Heart right ventricle (tissue), 16 donors: Measurements from ENCODE around the gene SVOPL. TPM values are rescaled to one million over a fixed set of nuclear protein-coding genes. Genes with fewer than 3 reads are reported as not detected.
A peak's percentile ranks its signal among the peaks of the same experiment; 100 is the strongest.

ENCODE experiments used
- ATAC-seq, 8 donors: fragments of 200-7000 bp; cut with Tn5 transposase; one replicate each; pipeline ENCODE4 v1.9.1; 2020; ENCODE audit warnings: mild to moderate bottlenecking in 8 of 8, moderate library complexity in 8 of 8, moderate number of reproducible peaks in 1 of 8
- DNase-seq, 2 donors: peaks; one replicate each; pipeline ENCODE4 v3.0.0-alpha.2; 2020
- H3K27ac ChIP-seq, 10 donors: fragments of 200-600 bp; sonication (generic) in 2 of 10; one replicate each; pipeline versions ENCODE4 v1.5.0 to v1.8.0; 2020 to 2022; ENCODE audit warnings: mild to moderate bottlenecking in 3 of 10
- H3K27me3 ChIP-seq, 7 donors: fragments of 200-600 bp; one replicate each; pipeline ENCODE4 v1.8.0; 2021 to 2022; ENCODE audit warnings: mild to moderate bottlenecking in 2 of 7
- H3K36me3 ChIP-seq, 9 donors: fragments of 200-600 bp; sonication (generic) in 1 of 9; one replicate each; pipeline versions ENCODE4 v1.5.0 to v1.8.0; 2020 to 2022; ENCODE audit warnings: mild to moderate bottlenecking in 2 of 9
- H3K4me1 ChIP-seq, 9 donors: fragments of 200-600 bp; sonication (generic) in 1 of 9; one replicate each; pipeline versions ENCODE4 v1.5.0 to v1.8.0; 2020 to 2022; ENCODE audit warnings: mild to moderate bottlenecking in 4 of 9
- H3K4me3 ChIP-seq, 10 donors: fragments of 200-600 bp; sonication (generic) in 2 of 10; one replicate each; pipeline versions ENCODE4 v1.5.0 to v1.8.0; 2020 to 2022; ENCODE audit warnings: mild to moderate bottlenecking in 7 of 10, moderate library complexity in 2 of 10
- H3K9me3 ChIP-seq, 11 donors: fragments of 200-600 bp in 10 of 11; sonication (generic) in 2 of 11; one replicate each; pipeline versions ENCODE4 v1.5.0 to v1.8.0; 2013 to 2022; ENCODE audit warnings: mild to moderate bottlenecking in 2 of 11, control low read depth in 1 of 11, moderate library complexity in 1 of 11
- CTCF ChIP-seq, 9 donors: fragments of 200-600 bp; sonication (generic) in 2 of 9; IDR thresholded peaks; one replicate each; pipeline versions ENCODE4 v1.5.0 to v1.8.0; 2021 to 2022; ENCODE audit warnings: antibody characterized with exemption in 9 of 9, mild to moderate bottlenecking in 5 of 9, moderate library complexity in 1 of 9
- WGBS, 2 donors: extraction: QIAGEN DNeasy Blood & Tissue Kit; methylation state at CpG; one replicate each; pipeline ENCODE4 v1.1.7; 2013; ENCODE audit warnings: inconsistent platforms in 1 of 2; 5-methylcytosine and 5-hydroxymethylcytosine counted together
- intact Hi-C, 10 donors: fragments of 100-400 bp; cut with DNase I; formaldehyde crosslinking; loops; one replicate each; pipeline versions ENCODE4 v1.11.1 to v1.14.2; 2022
- polyA plus RNA-seq, 2 donors: library from polyadenylated mRNA; stranded (reverse); fragments of 200-250 nt; gene quantifications; one replicate each; pipeline ENCODE4 v1.2.3, GENCODE V29; 2013
- total RNA-seq, 10 donors: library from RNA; stranded (reverse); fragmentation: NEBNext Ultra II Directional in 3 of 10; extraction: Animal tissue kit (Norgen Biotek cat#: 25700) in 3 of 10; gene quantifications; one replicate each; pipeline versions ENCODE4 v1.2.1 to v1.2.4, GENCODE V29; 2021 to 2023
- donor health status: Arrhythmogenic right ventricular cardiomyopathy.
- donor health status: ischemic (EF 13 %, LVEDD 7.1; RV severe dilation, severe dysfunction).
- donor health status: healthy with polysubstance abuse.
- donor health status: DM: no; HTN: yes; CAD: no.
- donor health status: DM: no; HTN: no; CAD: no.
- donor health status: ischemic (EF 25% LVEDD 6.9; RV normal size, moderate dysfunction).
- donor health status: ischemic (EF 25% LVEDD 5.7; RV mildly dilated, moderate dysfunction).
- donor health status: healthy.
- donor health status: DM: yes; HTN: yes; CAD: no.
- donor health status: Ischemic cardiomyopathy.
- donor health status: ischemic (EF 35%, LVEDD 5.7; RV mildly dilated, moderate dysfunction).
- donor health status: nonischemic (EF 11% LVEDD 7.7; RV severe dilation, severe dysfunction).
- donor health status: DM: yes; HTN: yes; CAD: no.
- donor health status: PGD.
- donor health status: ischemic (EF 29% LVEDD 5.4; RV normal size, mild dysfunction).
- donor health status: nonischemic (EF 23%, LVEDD 6.1; RV moderate dilation, normal function).

Gene SVOPL
- total and polyA plus RNA-seq, 12 donors = not detected

GRCh38 chr7:138665249-138665648 is 35.9 kb downstream of the SVOPL start:
- TF ChIP-seq CTCF (IDR thresholded peaks at IDR 0.05) = no peak
- 66 to 73% methylated on average over 4 of the region's 4 CpGs for WGBS, 2 donors
- H3K36me3 ChIP-seq = no peaks in the 10 kb centered on the region
- no peak for DNase-seq
- ATAC-seq = no peak
- no peak overlapping the region for H3K4me3 ChIP-seq
- peaks cover 0 to 46% (median 35%) of the 10 kb centered on the region in 7 donors for H3K27me3 ChIP-seq
- no peaks in the 10 kb centered on the region for H3K9me3 ChIP-seq
- intact Hi-C loops = no loop called here
- H3K27ac ChIP-seq = no peak overlapping the region
- peaks cover 0 to 6% (median 0%) of the 10 kb centered on the region in 9 donors for H3K4me1 ChIP-seq

GRCh38 chr7:138663725-138664710 is 37.1 kb downstream of the SVOPL start:
- H3K36me3 ChIP-seq = no peaks in the 10 kb centered on the region
- no peak for DNase-seq
- ATAC-seq = no peak
- intact Hi-C loops = no loop called here
- peaks cover 0 to 51% (median 35%) of the 10 kb centered on the region in 7 donors for H3K27me3 ChIP-seq
- H3K27ac ChIP-seq = no peak overlapping the region
- H3K9me3 ChIP-seq = no peaks in the 10 kb centered on the region
- H3K4me3 ChIP-seq = peak overlapping the region in 9 of 10 donors; percentile 24 to 53 (median 44)
- WGBS, 2 donors = 35 to 37% methylated on average over 59 of the region's 59 CpGs
- TF ChIP-seq CTCF (IDR thresholded peaks at IDR 0.05) = no peak
- peaks cover 0 to 6% (median 0%) of the 10 kb centered on the region in 9 donors for H3K4me1 ChIP-seq

- 77 to 81% methylated on average over 6 of the region's 6 CpGs for WGBS, 2 donors
- H3K27me3 ChIP-seq = peaks cover 0 to 52% (median 35%) of the 10 kb centered on the region in 7 donors
- intact Hi-C loops = loop anchor here in 1 of 10 donors (1.0 kb wide), 1 partner anchor 35 kb away; no protein-coding TSS in a partner anchor
- no peak overlapping the region for H3K4me3 ChIP-seq
- no peak overlapping the region for H3K27ac ChIP-seq
- ATAC-seq (no peak), DNase-seq (no peak)
- H3K9me3 ChIP-seq = no peaks in the 10 kb centered on the region
- TF ChIP-seq CTCF (IDR thresholded peaks at IDR 0.05) = no peak
- no peaks in the 10 kb centered on the region for H3K36me3 ChIP-seq
- H3K4me1 ChIP-seq = peaks cover 0 to 6% (median 0%) of the 10 kb centered on the region in 9 donors
These were observed 38.2 kb downstream of the SVOPL start for GRCh38 chr7:138662991-138663320.

- Histone ChIP-seq H3K27ac (no peak overlapping the region), H3K27me3 (peaks cover 0 to 56% (median 36%) of the 10 kb centered on the region in 7 donors), H3K4me3 (no peak overlapping the region), H3K36me3 (no peaks in the 10 kb centered on the region), H3K4me1 (peaks cover 0 to 6% (median 0%) of the 10 kb centered on the region in 9 donors), H3K9me3 (no peaks in the 10 kb centered on the region)
- TF ChIP-seq CTCF (IDR thresholded peaks at IDR 0.05) = no peak
- WGBS, 2 donors = 85 to 90% methylated on average over 5 of the region's 5 CpGs
- ATAC-seq (no peak), DNase-seq (no peak)
- intact Hi-C loops = loop anchor here in 1 of 10 donors (1.0 kb wide), 1 partner anchor 36 kb away; no protein-coding TSS in a partner anchor
These were observed 38.8 kb downstream of the SVOPL start for GRCh38 chr7:138662076-138662990.
